GM21367 (cell line): ENCODE measurements around the gene MTX3.

ENCODE experiments used
- ATAC-seq: cut with Tn5 transposase; IDR thresholded peaks from one replicate; pipeline ENCODE4 v1.9.1; 2021; ENCODE audit not compliant: unreplicated experiment

The MTX3 gene

GRCh38 chr5:79936002-79936645 is 54.9 kb downstream of the MTX3 start:
- ATAC-seq = no peak

- no peak for ATAC-seq
Observed at GRCh38 chr5:79934681-79935080, 56.4 kb downstream of the MTX3 start.

- ATAC-seq = no peak
Observed at GRCh38 chr5:79932510-79933504, 58.3 kb downstream of the MTX3 start.

- no peak for ATAC-seq
Observed at GRCh38 chr5:79931866-79932265, 59.2 kb downstream of the MTX3 start.

- ATAC-seq = no peak
Observed at GRCh38 chr5:79931409-79931808, 59.7 kb downstream of the MTX3 start.

- ATAC-seq = no peak
Observed at GRCh38 chr5:79929095-79929494, 62.0 kb downstream of the MTX3 start.
